Stomach (tissue), 9 donors: ENCODE results near the gene KRTAP5-4. TPM values are rescaled to one million over a fixed set of nuclear protein-coding genes. Genes with fewer than 3 reads are reported as not detected.
"Not testable (repeated sequence)": the region's sequence is repeated elsewhere in the genome, so short reads cannot be mapped to it uniquely, and the experiment has no call there.

Source experiments
- DNase-seq, 2 donors: peaks; one replicate each; pipeline versions ENCODE4 v3.0.0 to v3.0.0-alpha.2; 2013 to 2019
- H3K27ac ChIP-seq, 5 donors: fragments of 200-600 bp in 4 of 5; sonication (generic) in 4 of 5; one replicate each; pipeline ENCODE4 v1.5.1; 2013 to 2019; ENCODE audit warnings: mild to moderate bottlenecking in 1 of 5, moderate library complexity in 1 of 5
- H3K27me3 ChIP-seq, 3 donors: fragments of 200-600 bp; sonication (generic); one replicate each; pipeline ENCODE4 v1.5.1; 2017 to 2019; ENCODE audit warnings: mixed run types in 1 of 3
- H3K36me3 ChIP-seq, 4 donors: fragments of 200-600 bp; sonication (generic); 1 replicate in 3 of 4; 2 replicates in 1 of 4; pipeline ENCODE4 v1.5.1; 2016 to 2019
- H3K4me1 ChIP-seq, 4 donors: fragments of 200-600 bp; sonication (generic); one replicate each; pipeline ENCODE4 v1.5.1; 2016 to 2019
- H3K4me3 ChIP-seq, 4 donors: fragments of 200-600 bp; sonication (generic) in 3 of 4; one replicate each; pipeline ENCODE4 v1.5.1; 2016 to 2019; ENCODE audit warnings: mild to moderate bottlenecking in 1 of 4
- H3K9me3 ChIP-seq, 4 donors: fragments of 200-600 bp; sonication (generic); one replicate each; pipeline ENCODE4 v1.5.1; 2016 to 2019
- EP300 ChIP-seq: sonication (generic); formaldehyde crosslinking; IDR thresholded peaks from one replicate; pipeline ENCODE4 v1.6.1; 2017; ENCODE audit warnings: antibody characterized with exemption
- POLR2A ChIP-seq, 4 donors: fragments of 450-650 bp; IDR thresholded peaks; one replicate each; pipeline ENCODE4 v1.6.1; 2016; ENCODE audit warnings: antibody characterized with exemption in 4 of 4, control low read depth in 2 of 4, mild to moderate bottlenecking in 1 of 4, moderate library complexity in 1 of 4
- POLR2AphosphoS5 ChIP-seq, 3 donors: sonication (generic); formaldehyde crosslinking; IDR thresholded peaks; one replicate each; pipeline ENCODE4 v1.6.1; 2016; ENCODE audit warnings: antibody characterized with exemption in 3 of 3
- WGBS, 5 donors: extraction: QIAGEN DNeasy Blood & Tissue Kit in 3 of 5; methylation state at CpG; one replicate each; pipeline versions ENCODE4 v1.1.5 to v1.1.7; 2013 to 2018; 5-methylcytosine and 5-hydroxymethylcytosine counted together
- intact Hi-C: fragments of 100-400 bp; cut with DNase I; formaldehyde crosslinking; loops from one replicate; pipeline ENCODE4 v1.15.1; 2023; ENCODE audit warnings: low total_unique reads
- polyA plus RNA-seq, 3 donors: library from polyadenylated mRNA; stranded (reverse); fragments of 200-250 nt; gene quantifications; one replicate each; pipeline ENCODE4 v1.2.3, GENCODE V29; 2013
- total RNA-seq, 5 donors: library from RNA; depleted of rRNA; stranded (reverse); fragments of >200 nt; gene quantifications; one replicate each; pipeline versions ENCODE4 v1.1.0 to v1.2.3, GENCODE V29; 2014 to 2016
- TF ChIP-seq, protein P1 (sequence below), 7 experiments: fragments of 450-650 bp in 4 of 7; fragments of 200-600 bp in 3 of 7; sonication (generic) in 3 of 7; IDR thresholded peaks; one replicate each; pipeline ENCODE4 v1.5.1; 2016 to 2019; ENCODE audit warnings: antibody characterized with exemption in 7 of 7, control low read depth in 2 of 7, mild to moderate bottlenecking in 1 of 7
- donor health status: healthy with polysubstance abuse.
- donor health status: Bipolar disorder and iron deficiency.
- donor health status: healthy.

KRTAP5-4 gene
- total and polyA plus RNA-seq, 8 donors: not detected

DNA sequence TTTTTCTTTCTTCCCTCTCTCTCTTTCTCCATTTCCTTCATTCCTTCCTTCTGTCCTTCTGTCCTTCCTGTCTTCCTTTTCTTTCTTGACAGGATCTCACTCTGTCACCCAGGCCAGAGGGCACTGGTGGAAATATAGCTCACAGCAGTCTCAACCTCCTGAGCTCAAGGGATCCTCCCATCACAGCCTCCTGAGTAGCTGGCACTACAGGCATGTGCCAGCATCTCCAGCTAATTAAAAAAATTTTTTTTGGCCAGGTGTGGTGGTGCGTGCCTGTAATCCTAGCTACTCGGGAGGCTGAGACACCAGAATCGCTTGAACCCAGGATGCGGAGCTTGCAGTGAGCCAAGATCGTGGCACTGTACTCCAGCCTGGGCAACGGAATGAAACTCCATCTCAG lies 45.1 kb downstream of the KRTAP5-4 start:
- WGBS, 5 donors: 74 to 85% (median 80%) methylated on average over 6 of the region's 6 CpGs
- H3K27me3 ChIP-seq: peaks cover 0 to 48% (median 5%) of the 10 kb centered on the region in 3 donors
- H3K27ac ChIP-seq: no peak overlapping the region
- TF ChIP-seq EP300 (no peak), POLR2A (IDR thresholded peaks at IDR 0.05) (no peak), POLR2AphosphoS5 (IDR thresholded peaks at IDR 0.05) (no peak)
- TF ChIP-seq, protein P1, sequence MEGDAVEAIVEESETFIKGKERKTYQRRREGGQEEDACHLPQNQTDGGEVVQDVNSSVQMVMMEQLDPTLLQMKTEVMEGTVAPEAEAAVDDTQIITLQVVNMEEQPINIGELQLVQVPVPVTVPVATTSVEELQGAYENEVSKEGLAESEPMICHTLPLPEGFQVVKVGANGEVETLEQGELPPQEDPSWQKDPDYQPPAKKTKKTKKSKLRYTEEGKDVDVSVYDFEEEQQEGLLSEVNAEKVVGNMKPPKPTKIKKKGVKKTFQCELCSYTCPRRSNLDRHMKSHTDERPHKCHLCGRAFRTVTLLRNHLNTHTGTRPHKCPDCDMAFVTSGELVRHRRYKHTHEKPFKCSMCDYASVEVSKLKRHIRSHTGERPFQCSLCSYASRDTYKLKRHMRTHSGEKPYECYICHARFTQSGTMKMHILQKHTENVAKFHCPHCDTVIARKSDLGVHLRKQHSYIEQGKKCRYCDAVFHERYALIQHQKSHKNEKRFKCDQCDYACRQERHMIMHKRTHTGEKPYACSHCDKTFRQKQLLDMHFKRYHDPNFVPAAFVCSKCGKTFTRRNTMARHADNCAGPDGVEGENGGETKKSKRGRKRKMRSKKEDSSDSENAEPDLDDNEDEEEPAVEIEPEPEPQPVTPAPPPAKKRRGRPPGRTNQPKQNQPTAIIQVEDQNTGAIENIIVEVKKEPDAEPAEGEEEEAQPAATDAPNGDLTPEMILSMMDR (IDR thresholded peaks at IDR 0.05): no peak
- H3K4me1 ChIP-seq: peaks cover 16 to 27% (median 23%) of the 10 kb centered on the region in 4 donors
- no peak overlapping the region for H3K4me3 ChIP-seq
- no peaks in the 10 kb centered on the region for H3K36me3 ChIP-seq
- H3K9me3 ChIP-seq: peaks cover 0 to 10% (median 8%) of the 10 kb centered on the region in 4 donors
- no peak for DNase-seq
- intact Hi-C loops: loop anchor here (5.0 kb wide), 1 partner anchor 35 kb away; no protein-coding TSS in a partner anchor

DNA sequence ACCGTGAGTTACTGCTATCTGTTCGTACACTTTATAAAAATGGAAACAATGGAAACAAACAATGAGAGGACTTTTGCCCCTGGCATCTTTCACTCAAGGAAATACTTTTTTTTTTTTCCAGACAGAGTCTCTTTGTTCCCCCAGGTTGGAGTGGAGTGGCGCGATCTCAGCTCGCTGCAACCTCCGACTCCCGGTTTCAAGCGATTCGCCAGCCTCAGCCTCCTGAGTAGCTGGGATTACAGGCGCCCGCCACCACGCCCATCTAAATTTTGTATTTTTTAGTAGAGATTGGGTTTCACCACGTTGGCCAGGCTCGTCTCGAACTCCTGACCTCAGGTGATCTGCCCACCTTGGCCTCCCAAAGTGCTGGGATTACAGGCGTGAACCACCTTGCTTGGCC lies 46.2 kb downstream of the KRTAP5-4 start:
- H3K36me3 ChIP-seq, H3K4me3 ChIP-seq, H3K9me3 ChIP-seq, H3K27ac ChIP-seq, DNase-seq: not testable (repeated sequence)
- Histone ChIP-seq H3K4me1 (peaks cover 22 to 35% (median 31%) of the 10 kb centered on the region in 4 donors), H3K27me3 (peaks cover 0 to 56% (median 11%) of the 10 kb centered on the region in 3 donors)
- 71 to 82% (median 79%) methylated on average over 16 of the region's 16 CpGs for WGBS, 5 donors
- intact Hi-C loops: loop anchor here (5.0 kb wide), 1 partner anchor 33 kb away; no protein-coding TSS in a partner anchor

DNA sequence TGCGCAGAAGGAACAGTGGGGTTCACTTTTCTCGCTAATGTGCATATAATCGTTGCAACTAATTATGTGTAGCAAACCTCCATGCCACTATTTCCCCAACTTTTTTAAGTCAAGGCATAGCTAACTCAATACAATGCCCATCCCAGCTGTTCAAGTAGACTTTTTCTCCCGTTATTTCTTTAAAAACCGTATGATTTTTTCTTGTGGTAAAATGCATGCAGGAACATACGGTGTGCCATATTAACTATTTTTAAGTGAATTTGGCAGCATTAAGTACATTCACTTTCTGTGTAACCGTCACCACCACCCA lies 47.0 kb downstream of the KRTAP5-4 start:
- whole genome bisulfite sequencing, 5 donors: 14 to 19% (median 18%) methylated on average over 7 of the region's 7 CpGs

DNA sequence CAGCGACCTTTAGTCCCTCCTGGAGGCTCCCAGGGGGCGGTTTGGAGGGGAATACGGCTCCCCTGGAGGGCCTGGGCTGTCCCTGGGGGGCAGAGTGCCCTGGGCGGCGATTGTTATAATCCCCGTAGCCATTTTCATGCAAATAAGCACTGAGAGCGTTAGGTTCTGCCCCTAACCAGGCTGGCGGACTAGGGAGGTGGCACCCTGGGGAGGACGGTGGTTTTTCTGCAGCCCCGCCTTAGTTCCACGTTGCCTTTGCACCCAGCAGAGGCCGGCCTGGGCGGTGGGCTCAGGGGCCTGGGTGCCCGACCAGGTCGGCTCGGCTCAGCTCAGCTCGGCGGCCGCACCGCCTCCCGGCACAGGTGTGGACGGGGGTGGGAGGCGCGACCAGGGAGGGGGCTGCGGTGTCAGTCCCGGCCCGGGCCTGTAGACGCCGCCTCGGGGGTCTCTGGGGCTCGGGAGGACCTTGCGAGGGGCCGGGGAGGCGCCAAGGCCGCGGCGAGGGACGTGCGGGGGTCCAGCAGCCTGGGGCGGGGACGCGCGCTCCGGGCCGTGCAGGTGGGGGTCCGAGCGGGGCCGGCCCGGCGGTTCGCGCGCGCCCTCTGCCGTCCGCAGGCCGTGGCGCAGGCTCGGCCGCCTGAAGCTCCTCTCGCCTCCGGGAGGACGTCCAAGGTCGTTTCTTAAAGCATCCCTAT lies 47.6 kb downstream of the KRTAP5-4 start:
- Histone ChIP-seq H3K4me3 (peak overlapping the region; percentile 58 to 67 (median 60)), H3K9me3 (peaks cover 0 to 10% (median 8%) of the 10 kb centered on the region in 4 donors), H3K36me3 (no peaks in the 10 kb centered on the region), H3K4me1 (peaks cover 36 to 48% (median 45%) of the 10 kb centered on the region in 4 donors), H3K27me3 (peaks cover 0 to 63% (median 11%) of the 10 kb centered on the region in 3 donors), H3K27ac (peak overlapping the region; percentile 88 to 95 (median 93))
- intact Hi-C loops: no loop called here
- WGBS, 5 donors: 1% methylated on average over 24 to 64 of the region's 64 CpGs
- DNase-seq: peak; percentile 69 to 87
- no peak for TF ChIP-seq POLR2A (IDR thresholded peaks at IDR 0.05)
- TF ChIP-seq, protein P1 (IDR thresholded peaks at IDR 0.05): peak in 4 of 7 experiments; percentile 42 to 94 (median 82)

More for the DNA sequence above, 47.0 kb downstream of the KRTAP5-4 start:
- H3K36me3 ChIP-seq: no peaks in the 10 kb centered on the region
- intact Hi-C loops: loop anchor here (5.0 kb wide), 1 partner anchor 33 kb away; no protein-coding TSS in a partner anchor
- peak overlapping the region in 1 of 5 donors; percentile 95 for H3K27ac ChIP-seq
- peaks cover 0 to 63% (median 11%) of the 10 kb centered on the region in 3 donors for H3K27me3 ChIP-seq
- no peak for TF ChIP-seq POLR2AphosphoS5 (IDR thresholded peaks at IDR 0.05)
- no peak for TF ChIP-seq POLR2A (IDR thresholded peaks at IDR 0.05)
- TF ChIP-seq, protein P1 (IDR thresholded peaks at IDR 0.05): no peak
- no peak for TF ChIP-seq EP300
- peaks cover 0 to 10% (median 8%) of the 10 kb centered on the region in 4 donors for H3K9me3 ChIP-seq
- no peak for DNase-seq
- peak overlapping the region in 1 of 4 donors; percentile 60 for H3K4me3 ChIP-seq
- H3K4me1 ChIP-seq: peaks cover 31 to 43% (median 40%) of the 10 kb centered on the region in 4 donors

DNA sequence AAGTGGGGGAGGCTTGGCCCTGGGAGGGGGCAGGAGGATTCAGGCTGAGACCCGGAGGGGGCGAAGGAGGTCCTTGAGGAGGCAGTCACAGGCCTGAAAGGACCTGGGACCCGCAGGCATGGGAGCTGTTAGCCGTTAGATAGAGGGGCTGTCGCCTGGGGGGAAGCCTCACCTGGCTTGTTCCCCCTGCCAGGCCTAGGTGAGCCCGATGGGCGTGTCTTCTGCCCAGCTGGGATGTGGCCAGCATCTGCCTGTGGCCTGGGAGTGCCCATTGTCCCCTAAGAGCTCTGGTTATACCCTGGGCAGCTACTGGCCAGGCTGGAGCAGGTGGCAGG lies 48.1 kb downstream of the KRTAP5-4 start:
- WGBS, 5 donors: 0 to 10% (median 4%) methylated on average over 3 to 7 of the region's 7 CpGs
- Histone ChIP-seq H3K4me3 (peak overlapping the region; percentile 58 to 67 (median 60)), H3K36me3 (no peaks in the 10 kb centered on the region), H3K9me3 (peaks cover 0 to 9% (median 8%) of the 10 kb centered on the region in 4 donors), H3K27ac (peak overlapping the region; percentile 88 to 95 (median 93)), H3K4me1 (peaks cover 40 to 54% (median 48%) of the 10 kb centered on the region in 4 donors), H3K27me3 (peaks cover 0 to 63% (median 11%) of the 10 kb centered on the region in 3 donors)
- TF ChIP-seq POLR2AphosphoS5 (IDR thresholded peaks at IDR 0.05): peak in 1 of 3 donors; percentile 71
- TF ChIP-seq EP300: no peak
- intact Hi-C loops: no loop called here
- peak; percentile 81 to 87 for DNase-seq
